ENCODE data around the gene AUP1.
A peak's percentile ranks its signal among the peaks of the same experiment; 100 is the strongest.

The AUP1 gene

GRCh38 chr2:74513605-74514367 is 15.7 kb downstream of the AUP1 start:
- DNase-seq (ENCODE audit: low read depth), result no peak

GRCh38 chr2:74512744-74513604 is 16.5 kb downstream of the AUP1 start:
- DNase-seq (ENCODE audit: low read depth), result no peak

GRCh38 chr2:74511104-74511989 is 18.2 kb downstream of the AUP1 start:
- DNase-seq (ENCODE audit: low read depth), result no peak

GRCh38 chr2:74510272-74510671 is 19.2 kb downstream of the AUP1 start:
- no peak for DNase-seq (ENCODE audit: low read depth)

GRCh38 chr2:74507926-74508520 is 21.5 kb downstream of the AUP1 start:
- DNase-seq (ENCODE audit: low read depth), result no peak

GRCh38 chr2:74507145-74507925 is 22.2 kb downstream of the AUP1 start, which contains the start of gene PCGF1:
Gene PCGF1, minus strand, starts transcription at chr2:74507695. Its CDS starts 27 bp downstream, at chr2:74507668.
- peak; percentile 99 for DNase-seq (ENCODE audit: low read depth)

- no peak for DNase-seq (ENCODE audit: low read depth)
Measured at GRCh38 chr2:74505448-74506246, 23.9 kb downstream of the AUP1 start.

- no peak for DNase-seq (ENCODE audit: low read depth)
Measured at GRCh38 chr2:74504591-74504990, 24.9 kb downstream of the AUP1 start.

GRCh38 chr2:74503506-74504475 is 25.7 kb downstream of the AUP1 start:
- DNase-seq (ENCODE audit: low read depth), result no peak

- DNase-seq (ENCODE audit: low read depth), result no peak
Measured at GRCh38 chr2:74502720-74503505, 26.6 kb downstream of the AUP1 start.

GRCh38 chr2:74502147-74502719 is 27.3 kb downstream of the AUP1 start:
- DNase-seq (ENCODE audit: low read depth), result no peak

GRCh38 chr2:74501335-74502071 is 28.0 kb downstream of the AUP1 start:
- DNase-seq (ENCODE audit: low read depth), result no peak

- no peak for DNase-seq (ENCODE audit: low read depth)
Measured at GRCh38 chr2:74500578-74500946, 28.9 kb downstream of the AUP1 start.

- DNase-seq (ENCODE audit: low read depth), result no peak
Measured at GRCh38 chr2:74499940-74500577, 29.4 kb downstream of the AUP1 start.

- DNase-seq (ENCODE audit: low read depth), result no peak
Measured at GRCh38 chr2:74499267-74499939, 30.1 kb downstream of the AUP1 start, which contains the start of gene LBX2. Gene LBX2, minus strand, starts transcription at chr2:74499603. Its CDS starts 66 bp downstream, at chr2:74499537.
